Measurements from ENCODE around the gene CHGA.

The CHGA gene

DNA sequence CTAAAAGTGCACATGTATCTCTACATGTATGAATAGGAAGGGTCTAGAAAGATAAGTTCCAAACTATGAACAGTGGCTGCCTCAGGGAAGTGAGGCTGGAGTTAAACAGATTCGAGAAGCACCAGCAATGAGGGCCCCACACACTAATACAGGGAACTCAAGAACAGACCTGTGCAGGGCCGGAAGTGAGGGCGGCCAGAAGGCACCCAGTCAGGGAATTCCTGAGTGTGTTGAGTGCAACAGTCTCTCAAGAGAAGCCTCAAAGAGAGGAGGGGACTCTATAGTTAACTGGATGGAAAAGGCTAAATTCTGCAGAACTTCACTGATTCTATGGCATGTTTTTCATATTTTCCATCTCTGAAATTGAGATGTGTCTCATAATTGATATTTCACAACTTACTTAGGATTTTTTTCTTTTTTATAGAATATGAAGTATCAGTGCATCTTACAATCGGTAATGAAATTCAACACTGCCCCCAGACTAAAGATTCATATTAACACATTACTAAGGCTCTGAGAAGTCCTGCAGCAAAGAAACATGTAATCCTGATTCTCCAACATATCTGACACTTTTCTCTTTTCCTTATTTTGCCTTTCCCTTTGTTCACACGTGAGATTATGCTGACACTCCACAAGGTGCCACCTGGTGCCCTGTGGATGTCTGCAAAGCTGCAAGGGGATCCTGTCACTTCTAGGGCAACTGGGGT lies 61.3 kb downstream of the CHGA start:
- no peak for DNase-seq
